Activated T-cell treated with anti-CD3 and anti-CD28 coated beads for 24 hours (primary cell): ENCODE data around the gene TNNI3K.

Source experiments
- DNase-seq: peaks from one replicate; pipeline ENCODE4 v3.0.0-alpha.2; 2020; ENCODE audit warnings: low read depth

Gene TNNI3K

GRCh38 chr1:74316302-74316701, 81.1 kb downstream of the TNNI3K start:
- no peak for DNase-seq

- no peak for DNase-seq
These were observed 82.5 kb downstream of the TNNI3K start for GRCh38 chr1:74317663-74318062.

- no peak for DNase-seq
These were observed 88.8 kb downstream of the TNNI3K start for GRCh38 chr1:74323937-74324473.

- DNase-seq, result no peak
These were observed 89.7 kb downstream of the TNNI3K start for GRCh38 chr1:74324684-74325448.

- DNase-seq, result no peak
These were observed 93.7 kb downstream of the TNNI3K start for GRCh38 chr1:74328851-74329250.

GRCh38 chr1:74333244-74333643, 98.1 kb downstream of the TNNI3K start:
- no peak for DNase-seq

- DNase-seq, result no peak
These were observed 99.0 kb downstream of the TNNI3K start for GRCh38 chr1:74334147-74334546.

GRCh38 chr1:74340656-74341055, 105.5 kb downstream of the TNNI3K start:
- DNase-seq, result no peak

- no peak for DNase-seq
These were observed 106.6 kb downstream of the TNNI3K start for GRCh38 chr1:74341702-74342339.

- no peak for DNase-seq
These were observed 108.0 kb downstream of the TNNI3K start for GRCh38 chr1:74343216-74343615.

- DNase-seq, result no peak
These were observed 109.2 kb downstream of the TNNI3K start for GRCh38 chr1:74344387-74344786.

- DNase-seq, result no peak
These were observed 121.3 kb downstream of the TNNI3K start for GRCh38 chr1:74356493-74356892.

- DNase-seq, result no peak
These were observed 122.0 kb downstream of the TNNI3K start for GRCh38 chr1:74357150-74357549.

GRCh38 chr1:74357756-74358155, 122.6 kb downstream of the TNNI3K start:
- DNase-seq, result no peak

- DNase-seq, result no peak
These were observed 127.5 kb downstream of the TNNI3K start for GRCh38 chr1:74362691-74363090.

GRCh38 chr1:74363220-74363619, 128.0 kb downstream of the TNNI3K start:
- no peak for DNase-seq

- no peak for DNase-seq
These were observed 132.1 kb downstream of the TNNI3K start for GRCh38 chr1:74367175-74367813.

GRCh38 chr1:74368335-74368734, 133.1 kb downstream of the TNNI3K start:
- no peak for DNase-seq

GRCh38 chr1:74375376-74375775, 140.2 kb downstream of the TNNI3K start:
- DNase-seq, result no peak

- no peak for DNase-seq
These were observed 145.1 kb downstream of the TNNI3K start for GRCh38 chr1:74380252-74380651.

- DNase-seq, result no peak
These were observed 153.7 kb downstream of the TNNI3K start for GRCh38 chr1:74388855-74389254.

- DNase-seq, result no peak
These were observed 157.0 kb downstream of the TNNI3K start for GRCh38 chr1:74392186-74392585.

- no peak for DNase-seq
These were observed 157.7 kb downstream of the TNNI3K start for GRCh38 chr1:74392840-74393239.
